Amygdala (tissue), 56 donors: ENCODE measurements around the gene TMEM14B.
A peak's percentile ranks its signal among the peaks of the same experiment; 100 is the strongest.
"Not testable (repeated sequence)": the region's sequence is repeated elsewhere in the genome, so short reads cannot be mapped to it uniquely, and the experiment has no call there.

Source experiments
- DNase-seq, 56 donors: peaks; one replicate each; lab custom pipeline; 2025; lab: John Stamatoyannopoulos, UW

Gene TMEM14B

DNA sequence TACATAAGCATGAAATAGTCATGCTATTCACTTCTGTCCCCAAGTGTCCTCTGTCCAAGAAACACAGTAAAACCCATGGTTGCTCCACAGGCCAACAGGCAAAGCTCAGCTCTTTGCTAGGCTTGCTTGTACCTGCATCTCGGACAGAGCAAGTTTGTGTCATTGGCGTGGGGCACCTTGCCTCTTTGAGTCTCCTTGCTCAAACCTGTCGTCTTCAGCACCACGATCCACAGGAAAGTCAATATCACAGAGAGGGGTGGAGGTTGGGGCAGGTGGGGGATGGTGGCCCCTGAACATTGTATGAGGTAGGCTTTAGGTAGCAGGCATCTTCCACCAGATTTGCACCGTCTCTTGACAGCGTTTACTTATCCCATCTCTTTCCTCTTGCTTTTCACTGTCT, 4.1 kb upstream of the TMEM14B start:
- no peak for DNase-seq

GRCh38 chr6:10745116-10745515, 2.5 kb upstream of the TMEM14B start:
- DNase-seq: no peak

DNA sequence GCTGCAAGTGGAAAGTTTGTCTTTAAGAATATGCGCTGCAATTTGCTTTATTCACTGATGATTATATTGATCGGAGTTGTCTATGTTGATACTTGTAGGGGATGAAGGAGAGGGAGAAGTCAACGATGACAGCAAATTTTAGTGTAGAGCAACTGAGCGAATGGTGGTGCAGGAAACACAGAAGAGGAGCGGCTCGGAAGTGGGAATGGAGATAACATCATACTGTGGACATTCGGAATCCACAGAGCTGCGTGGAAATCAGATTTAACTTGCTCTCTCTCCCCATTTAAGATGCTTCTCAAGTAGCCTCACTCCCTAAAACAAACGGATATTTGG, 722 bp upstream of the TMEM14B start:
- no peak for DNase-seq

DNA sequence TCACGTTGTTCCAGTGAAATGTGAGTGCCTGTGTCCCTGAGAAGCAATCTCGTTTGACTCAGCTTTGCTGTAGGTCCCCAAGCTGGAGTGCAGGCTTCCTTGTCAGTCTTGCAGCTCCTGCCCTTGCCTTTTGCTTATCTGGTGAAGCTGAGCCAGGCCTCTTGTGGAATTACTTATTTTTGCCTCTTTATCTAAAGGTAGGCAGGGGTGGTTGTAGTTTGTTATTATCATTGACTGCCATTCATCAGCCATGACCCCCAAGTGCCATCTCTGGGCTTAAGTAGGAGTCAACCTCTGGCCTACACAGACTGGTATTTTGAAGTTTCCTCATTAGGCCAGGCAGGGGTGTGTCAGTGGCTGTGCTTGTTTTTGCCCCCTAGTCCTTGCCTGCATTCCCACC, 2.1 kb downstream of the TMEM14B start:
- DNase-seq: no peak

DNA sequence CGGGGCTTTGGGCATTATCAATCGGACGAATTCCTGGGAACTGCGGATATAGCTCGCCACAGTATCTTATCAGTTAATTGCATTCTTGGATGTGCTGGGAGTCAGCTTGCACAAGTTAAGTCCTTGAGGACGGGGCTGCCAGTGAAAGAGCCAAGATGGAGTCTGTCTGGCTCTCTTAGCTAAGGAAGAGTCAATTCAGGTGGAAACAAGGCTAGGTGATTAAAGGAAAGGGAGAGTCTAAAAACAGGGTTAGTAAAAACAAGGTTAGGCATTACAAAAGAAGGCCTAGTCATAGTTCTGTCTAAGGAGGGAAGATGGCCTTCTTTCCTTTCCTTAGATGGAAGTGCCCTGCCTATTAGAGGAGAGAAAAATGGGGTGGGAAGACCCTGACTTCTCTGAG, 3.0 kb downstream of the TMEM14B start:
- DNase-seq: not testable (repeated sequence)

DNA sequence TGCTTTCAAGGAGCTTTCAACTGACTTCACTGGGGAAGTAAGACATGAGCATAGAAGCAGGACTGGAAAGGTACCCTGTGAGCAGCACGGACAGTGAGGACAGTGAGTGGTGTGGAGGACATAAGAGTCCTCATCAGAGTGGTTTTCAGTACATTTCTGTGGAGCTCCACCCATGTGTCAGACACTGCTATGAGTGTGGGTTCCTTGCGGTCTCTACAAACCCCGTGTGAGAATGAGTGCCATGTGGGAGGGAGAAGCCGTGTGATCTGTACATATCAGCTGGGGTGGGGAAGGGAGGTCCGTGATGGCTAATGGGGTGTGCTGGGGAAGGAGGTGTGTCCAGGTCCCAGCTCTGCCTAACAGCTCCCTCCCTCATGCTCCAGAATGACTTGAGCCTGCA, 4.2 kb downstream of the TMEM14B start:
- not testable (repeated sequence) for DNase-seq

GRCh38 chr6:10756085-10756484, 8.5 kb downstream of the TMEM14B start:
- DNase-seq: no peak

DNA sequence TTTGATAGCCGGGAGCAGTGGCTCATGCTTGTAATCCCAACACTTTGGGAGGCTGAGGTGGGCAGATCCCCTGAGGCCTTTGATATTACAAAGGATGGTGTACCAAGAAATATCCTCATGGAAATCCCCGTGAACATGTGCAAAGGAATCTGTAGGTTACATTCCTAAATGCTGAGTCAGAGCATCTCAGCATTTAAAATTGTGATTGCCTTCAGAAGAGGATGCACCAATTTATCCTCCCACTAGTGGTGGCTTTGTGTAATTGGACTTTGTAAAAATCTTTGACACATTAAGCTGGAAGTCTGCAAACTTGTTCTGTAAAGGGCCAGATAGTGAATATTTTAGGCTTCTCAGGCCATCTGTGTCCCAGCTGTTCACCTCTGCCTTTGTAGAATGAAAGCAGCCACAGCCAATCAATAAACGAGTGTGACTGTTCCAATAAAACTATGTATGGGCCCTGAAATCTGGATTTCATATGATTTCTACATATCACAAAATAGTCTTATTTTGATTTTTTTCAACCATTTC, 11.8 kb downstream of the TMEM14B start:
- DNase-seq: no peak

DNA sequence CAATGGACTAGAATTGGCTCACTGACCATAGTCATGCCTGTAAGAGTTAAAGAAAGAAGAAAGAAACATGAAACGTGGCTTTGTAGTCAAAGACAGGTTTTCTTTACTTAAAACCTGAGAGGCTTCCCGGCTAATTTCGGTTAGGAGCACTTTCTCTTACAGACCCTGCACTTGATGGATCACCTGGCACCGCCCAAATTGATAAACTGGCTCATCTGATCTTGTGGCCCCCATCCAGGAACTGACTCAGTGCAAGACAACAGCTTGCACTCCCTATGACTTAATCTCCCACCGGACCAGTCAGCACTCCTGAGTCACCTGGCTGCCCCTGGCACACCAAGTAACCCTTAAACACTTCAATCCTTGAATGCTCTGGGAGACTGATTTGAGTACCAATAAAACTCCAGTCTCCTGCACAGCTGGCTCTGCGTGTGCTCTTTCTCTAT, 12.3 kb downstream of the TMEM14B start:
- DNase-seq: no peak

DNA sequence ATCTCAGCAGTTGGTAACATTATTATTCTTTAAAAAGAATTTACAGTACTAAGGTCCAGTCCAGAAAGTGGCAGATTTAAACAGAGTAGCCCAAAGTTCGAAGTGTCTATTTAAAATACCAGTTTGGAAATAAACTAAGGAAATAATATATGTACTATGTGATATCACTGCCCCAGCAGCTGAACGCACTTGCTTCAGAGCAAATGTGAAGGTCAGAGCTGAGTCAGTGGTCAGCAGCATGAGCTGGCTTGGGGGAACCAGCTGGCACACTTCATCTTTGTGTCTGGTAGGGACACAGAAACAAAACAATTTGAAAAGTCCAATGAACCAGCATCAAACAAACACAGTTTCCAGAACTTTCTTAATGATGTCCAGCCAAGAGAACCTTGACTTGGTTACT, 15.4 kb downstream of the TMEM14B start:
- DNase-seq: no peak

DNA sequence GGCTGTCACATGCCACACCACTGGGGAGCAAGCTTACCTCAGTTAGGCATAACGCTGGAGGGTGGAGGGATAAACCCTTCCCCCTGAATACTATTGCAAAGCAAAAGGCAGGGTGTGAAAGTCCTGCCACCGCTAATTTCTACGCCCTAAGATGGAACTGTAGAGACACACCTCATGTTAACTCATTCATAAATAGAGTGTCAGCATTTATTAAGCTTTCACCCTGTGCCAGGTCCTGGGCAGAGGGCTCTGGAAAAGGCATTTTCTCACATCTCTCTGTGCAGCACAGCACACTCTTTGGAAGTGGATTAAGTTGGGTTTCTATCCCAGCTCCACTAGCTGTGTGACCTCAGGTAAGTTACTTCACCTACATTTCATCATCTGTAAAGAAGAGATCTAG, 21.8 kb downstream of the TMEM14B start:
- DNase-seq: no peak

- DNase-seq: no peak
Observed at GRCh38 chr6:10771371-10771894, 23.8 kb downstream of the TMEM14B start.

- DNase-seq: no peak
Observed at GRCh38 chr6:10778230-10778629, 30.6 kb downstream of the TMEM14B start.

- DNase-seq: no peak
Observed at GRCh38 chr6:10779076-10779475, 31.5 kb downstream of the TMEM14B start.

GRCh38 chr6:10791673-10792072, 44.1 kb downstream of the TMEM14B start:
- DNase-seq: no peak

- no peak for DNase-seq
Observed at GRCh38 chr6:10792101-10792500, 44.5 kb downstream of the TMEM14B start.

GRCh38 chr6:10793035-10793434, 45.4 kb downstream of the TMEM14B start:
- no peak for DNase-seq

- DNase-seq: no peak
Observed at GRCh38 chr6:10793695-10794094, 46.1 kb downstream of the TMEM14B start.

DNA sequence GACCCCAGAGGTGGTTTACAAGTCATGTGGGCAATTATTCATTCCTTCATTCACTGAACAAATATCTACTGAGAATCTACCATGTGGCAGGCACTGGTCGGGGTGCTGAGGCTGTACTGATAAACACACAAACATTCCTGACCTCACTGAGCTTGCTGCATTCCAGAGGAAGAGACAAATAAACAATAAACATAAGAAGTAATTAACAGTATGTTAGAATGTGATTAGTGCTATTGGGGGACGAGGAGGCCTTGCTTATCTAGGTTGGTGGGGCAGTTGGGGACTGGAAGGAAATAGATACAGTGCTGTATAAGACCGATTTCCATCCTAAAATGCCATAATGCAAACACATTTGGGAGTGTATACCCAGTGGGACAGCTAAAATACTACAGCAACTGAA, 46.6 kb downstream of the TMEM14B start:
- DNase-seq: no peak

DNA sequence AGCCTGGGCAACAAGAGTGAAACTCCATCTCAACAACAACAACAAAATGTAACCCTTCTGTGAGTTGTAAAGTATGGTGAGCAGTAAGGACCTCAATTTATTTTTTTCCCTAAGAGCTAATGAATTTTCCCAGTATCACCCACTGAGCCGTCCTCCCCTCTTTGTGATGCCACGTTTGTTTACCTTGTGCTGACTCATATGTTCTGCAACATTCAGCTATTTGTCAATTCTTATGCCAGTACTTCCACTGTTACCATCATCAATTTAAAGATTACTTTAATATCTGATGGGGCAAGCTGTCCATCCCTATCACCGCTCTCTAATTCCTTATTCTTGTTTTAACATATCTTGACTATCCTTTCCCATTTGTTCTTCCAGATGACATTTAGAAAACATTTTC, 53.2 kb downstream of the TMEM14B start:
- no peak for DNase-seq

GRCh38 chr6:10801224-10801848, 53.7 kb downstream of the TMEM14B start:
- peak in 42 of 56 donors; percentile 0 to 79 (median 14) for DNase-seq
